ENCODE data around the gene ERICH6B.

Gene ERICH6B

GRCh38 chr13:45601680-45602079 is 13.9 kb downstream of the ERICH6B start:
- no peak for DNase-seq (ENCODE audit: low spot score)

GRCh38 chr13:45598597-45598996 is 16.9 kb downstream of the ERICH6B start:
- DNase-seq (ENCODE audit: low spot score): no peak

GRCh38 chr13:45596800-45597475 is 18.6 kb downstream of the ERICH6B start:
- DNase-seq (ENCODE audit: low spot score): no peak

- DNase-seq (ENCODE audit: low spot score): no peak
Observed at GRCh38 chr13:45595965-45596364, 19.6 kb downstream of the ERICH6B start.

- DNase-seq (ENCODE audit: low spot score): no peak
Observed at GRCh38 chr13:45594764-45595163, 20.8 kb downstream of the ERICH6B start.

- no peak for DNase-seq (ENCODE audit: low spot score)
Observed at GRCh38 chr13:45594227-45594626, 21.3 kb downstream of the ERICH6B start.

- no peak for DNase-seq (ENCODE audit: low spot score)
Observed at GRCh38 chr13:45592758-45593157, 22.8 kb downstream of the ERICH6B start.

GRCh38 chr13:45590066-45590465 is 25.5 kb downstream of the ERICH6B start:
- DNase-seq (ENCODE audit: low spot score): no peak

GRCh38 chr13:45587897-45588296 is 27.6 kb downstream of the ERICH6B start:
- no peak for DNase-seq (ENCODE audit: low spot score)

- peak; percentile 46 for DNase-seq (ENCODE audit: low spot score)
Observed at GRCh38 chr13:45584816-45585215, 30.7 kb downstream of the ERICH6B start.

- DNase-seq (ENCODE audit: low spot score): no peak
Observed at GRCh38 chr13:45582408-45583076, 33.0 kb downstream of the ERICH6B start.

GRCh38 chr13:45576466-45576865 is 39.1 kb downstream of the ERICH6B start:
- no peak for DNase-seq (ENCODE audit: low spot score)

GRCh38 chr13:45575830-45576180 is 39.7 kb downstream of the ERICH6B start:
- DNase-seq (ENCODE audit: low spot score): no peak

GRCh38 chr13:45575146-45575829 is 40.3 kb downstream of the ERICH6B start:
- no peak for DNase-seq (ENCODE audit: low spot score)

GRCh38 chr13:45565331-45565730 is 50.2 kb downstream of the ERICH6B start:
- DNase-seq (ENCODE audit: low spot score): no peak

GRCh38 chr13:45564133-45564776 is 51.3 kb downstream of the ERICH6B start:
- no peak for DNase-seq (ENCODE audit: low spot score)

GRCh38 chr13:45554604-45555109 is 60.9 kb downstream of the ERICH6B start:
- DNase-seq (ENCODE audit: low spot score): no peak

- DNase-seq (ENCODE audit: low spot score): no peak
Observed at GRCh38 chr13:45548281-45548680, 67.3 kb downstream of the ERICH6B start.

- DNase-seq (ENCODE audit: low spot score): no peak
Observed at GRCh38 chr13:45546410-45546765, 69.2 kb downstream of the ERICH6B start.

- DNase-seq (ENCODE audit: low spot score): no peak
Observed at GRCh38 chr13:45545686-45546409, 69.7 kb downstream of the ERICH6B start.

GRCh38 chr13:45544520-45544919 is 71.0 kb downstream of the ERICH6B start:
- DNase-seq (ENCODE audit: low spot score): no peak

GRCh38 chr13:45542878-45543277 is 72.7 kb downstream of the ERICH6B start:
- peak; percentile 38 for DNase-seq (ENCODE audit: low spot score)

All from D341Med (cell line).